WERI-Rb-1 (cell line): ENCODE results near the gene CFAP73.

ENCODE experiments used
- DNase-seq: peaks from one replicate; pipeline ENCODE4 v3.0.0-alpha.2; 2020
- H3K27ac ChIP-seq: fragments of 250-450 bp; sonication (Bioruptor Pico); 2 replicates; pipeline ENCODE4 v1.5.1; 2020; ENCODE audit warnings: mild to moderate bottlenecking, moderate library complexity
- H3K27me3 ChIP-seq: fragments of 250-450 bp; sonication (Bioruptor Pico); 2 replicates; pipeline ENCODE4 v1.5.1; 2021; ENCODE audit warnings: mild to moderate bottlenecking, low read depth, moderate library complexity; ENCODE audit not compliant: insufficient read depth, severe bottlenecking
- H3K36me3 ChIP-seq: fragments of 250-450 bp; sonication (Bioruptor Pico); 2 replicates; pipeline ENCODE4 v1.5.1; 2020; ENCODE audit warnings: mild to moderate bottlenecking, moderate library complexity
- H3K4me3 ChIP-seq: 2 replicates; pipeline ENCODE4 v1.5.1; 2011; ENCODE audit warnings: low read depth, mild to moderate bottlenecking, control low read depth, low read length
- H3K9me3 ChIP-seq: fragments of 250-450 bp; sonication (Bioruptor Pico); 2 replicates; pipeline ENCODE4 v1.5.1; 2021; ENCODE audit warnings: mild to moderate bottlenecking, moderate library complexity; ENCODE audit not compliant: severe bottlenecking
- CTCF ChIP-seq: IDR thresholded peaks from 2 replicates; pipeline ENCODE4 v1.5.1; 2011; ENCODE audit warnings: low read depth, mild to moderate bottlenecking, control low read depth, inconsistent platforms, low read length

CFAP73 gene

GRCh38 chr12:113109872-113110599, 39.5 kb upstream of the CFAP73 start:
- no peak for TF ChIP-seq CTCF
- H3K27me3 ChIP-seq = no peaks in the 10 kb centered on the region
- no peaks in the 10 kb centered on the region for H3K36me3 ChIP-seq
- no peak for DNase-seq
- no peaks in the 10 kb centered on the region for H3K9me3 ChIP-seq
- H3K4me3 ChIP-seq = no peak overlapping the region
- H3K27ac ChIP-seq = no peak overlapping the region

GRCh38 chr12:113111247-113111646, 38.3 kb upstream of the CFAP73 start:
- H3K27ac ChIP-seq = no peak overlapping the region
- H3K4me3 ChIP-seq = no peak overlapping the region
- DNase-seq = no peak
- H3K9me3 ChIP-seq = no peaks in the 10 kb centered on the region
- no peaks in the 10 kb centered on the region for H3K36me3 ChIP-seq
- TF ChIP-seq CTCF = no peak
- H3K27me3 ChIP-seq = no peaks in the 10 kb centered on the region

- no peak for DNase-seq
- H3K36me3 ChIP-seq = no peaks in the 10 kb centered on the region
- H3K27me3 ChIP-seq = no peaks in the 10 kb centered on the region
- H3K9me3 ChIP-seq = no peaks in the 10 kb centered on the region
- no peak overlapping the region for H3K4me3 ChIP-seq
- TF ChIP-seq CTCF = no peak
- H3K27ac ChIP-seq = no peak overlapping the region
These were observed 37.3 kb upstream of the CFAP73 start for GRCh38 chr12:113112043-113112899.

GRCh38 chr12:113113397-113113796, 36.1 kb upstream of the CFAP73 start:
- H3K27ac ChIP-seq = no peak overlapping the region
- no peak overlapping the region for H3K4me3 ChIP-seq
- H3K36me3 ChIP-seq = no peaks in the 10 kb centered on the region
- H3K9me3 ChIP-seq = no peaks in the 10 kb centered on the region
- H3K27me3 ChIP-seq = no peaks in the 10 kb centered on the region
- no peak for TF ChIP-seq CTCF
- no peak for DNase-seq

GRCh38 chr12:113114447-113115178, 34.9 kb upstream of the CFAP73 start:
- H3K9me3 ChIP-seq = no peaks in the 10 kb centered on the region
- no peaks in the 10 kb centered on the region for H3K36me3 ChIP-seq
- TF ChIP-seq CTCF = no peak
- DNase-seq = no peak
- H3K27ac ChIP-seq = no peak overlapping the region
- no peak overlapping the region for H3K4me3 ChIP-seq
- no peaks in the 10 kb centered on the region for H3K27me3 ChIP-seq
